Calu3 (cell line): Measurements from ENCODE around the gene MAMSTR. TPM values are rescaled to one million over a fixed set of nuclear protein-coding genes. Genes with fewer than 3 reads are reported as not detected.
A peak's percentile ranks its signal among the peaks of the same experiment; 100 is the strongest.
"Not testable (repeated sequence)": the region's sequence is repeated elsewhere in the genome, so short reads cannot be mapped to it uniquely, and the experiment has no call there.

Experiments used
- BruUV-seq: library from RNA; stranded (reverse); fragments of 400-500 nt; replicated peaks from 2 replicates; lab custom pipeline; 2021; lab: Mats Ljungman, UMichigan
- CTCF ChIA-PET: fragments of 300-600 bp; sonication (Branson Sonifier 250); formaldehyde crosslinking; loops from one replicate; lab custom pipeline; 2022; ENCODE audit warnings: antibody characterized with exemption; lab: Charles Lee
- DNase-seq: peaks from one replicate; pipeline ENCODE4 v3.0.0; 2022
- H3K27ac Mint-ChIP-seq: one replicate; pipeline ENCODE4 v1.8.0; 2022; ENCODE audit warnings: mixed read lengths; ENCODE audit not compliant: unreplicated experiment
- H3K27me3 Mint-ChIP-seq: one replicate; pipeline ENCODE4 v1.8.0; 2022; ENCODE audit warnings: mixed read lengths; ENCODE audit not compliant: unreplicated experiment
- H3K36me3 Mint-ChIP-seq: one replicate; pipeline ENCODE4 v1.8.0; 2022; ENCODE audit warnings: mild to moderate bottlenecking, moderate library complexity, mixed read lengths; ENCODE audit not compliant: insufficient read depth, unreplicated experiment
- H3K4me1 Mint-ChIP-seq: one replicate; pipeline ENCODE4 v1.8.0; 2022; ENCODE audit warnings: mild to moderate bottlenecking, low read depth, mixed read lengths; ENCODE audit not compliant: unreplicated experiment
- H3K4me3 Mint-ChIP-seq: one replicate; pipeline ENCODE4 v1.8.0; 2022; ENCODE audit warnings: mild to moderate bottlenecking, low read depth, moderate library complexity, mixed read lengths; ENCODE audit not compliant: unreplicated experiment
- H3K9me3 Mint-ChIP-seq: one replicate; pipeline ENCODE4 v1.8.0; 2022; ENCODE audit warnings: low read depth, mixed read lengths; ENCODE audit not compliant: unreplicated experiment
- CTCF ChIP-seq: fragments of 200-600 bp; IDR thresholded peaks from one replicate; pipeline ENCODE4 v1.8.0; 2022; ENCODE audit warnings: antibody characterized with exemption; ENCODE audit not compliant: unreplicated experiment
- intact Hi-C: fragments of 100-400 bp; cut with micrococcal nuclease; formaldehyde crosslinking; loops from one replicate; pipeline ENCODE4 v1.10.0; 2022; ENCODE audit not compliant: unreplicated experiment
- total RNA-seq: library from RNA; stranded (reverse); gene quantifications from 2 replicates; pipeline ENCODE4 v1.2.3, GENCODE V29; 2022

The MAMSTR gene
- total RNA-seq, 1 experiment from 2014 or later: 1.7 TPM

- Mint-ChIP-seq H3K36me3 (peaks cover 29% of the 10 kb centered on the region), H3K4me3 (no peak overlapping the region), H3K9me3 (peaks cover 5% of the 10 kb centered on the region), H3K27ac (no peak overlapping the region), H3K27me3 (peaks cover 13% of the 10 kb centered on the region), H3K4me1 (peaks cover 9% of the 10 kb centered on the region)
- no TSS peak for BruUV-seq
- TF ChIP-seq CTCF: no peak
- no peak for DNase-seq
- CTCF ChIA-PET: no interaction called here
- intact Hi-C loops: no loop called here
Measured at GRCh38 chr19:48722196-48722708, 2.7 kb upstream of the MAMSTR start.

GRCh38 chr19:48720613-48721296 is 1.2 kb upstream of the MAMSTR start:
- CTCF ChIA-PET: interaction anchor here (0.8 to 1.4 kb wide), 6 partner anchors 15 to 75 kb away, joined by 3 to 7 read pairs (median 3); partner anchors contain the start of gene FUT2
- H3K36me3 Mint-ChIP-seq: peaks cover 31% of the 10 kb centered on the region
- no TSS peak for BruUV-seq
- DNase-seq: peak; percentile 97
- peak overlapping the region; percentile 96 for H3K27ac Mint-ChIP-seq
- peaks cover 9% of the 10 kb centered on the region for H3K4me1 Mint-ChIP-seq
- peak overlapping the region; percentile 99 for H3K4me3 Mint-ChIP-seq
- no peak for TF ChIP-seq CTCF
- H3K9me3 Mint-ChIP-seq: no peaks in the 10 kb centered on the region
- intact Hi-C loops: no loop called here
- H3K27me3 Mint-ChIP-seq: peaks cover 13% of the 10 kb centered on the region

- peak overlapping the region; percentile 96 for H3K27ac Mint-ChIP-seq
Measured at GRCh38 chr19:48720251-48720612, 707 bp upstream of the MAMSTR start.

GRCh38 chr19:48718711-48719231 is 754 bp downstream of the MAMSTR start:
- Mint-ChIP-seq H3K4me3 (no peak overlapping the region), H3K27me3 (peaks cover 13% of the 10 kb centered on the region), H3K27ac (no peak overlapping the region), H3K36me3 (peaks cover 41% of the 10 kb centered on the region), H3K4me1 (peaks cover 9% of the 10 kb centered on the region), H3K9me3 (no peaks in the 10 kb centered on the region)
- intact Hi-C loops: no loop called here
- CTCF ChIA-PET: no interaction called here
- BruUV-seq: no TSS peak
- no peak for DNase-seq
- TF ChIP-seq CTCF: no peak

More at GRCh38 chr19:48720251-48720612, 707 bp upstream of the MAMSTR start:
- TF ChIP-seq CTCF: no peak
- H3K9me3 Mint-ChIP-seq: no peaks in the 10 kb centered on the region
- peaks cover 6% of the 10 kb centered on the region for H3K4me1 Mint-ChIP-seq
- DNase-seq: no peak
- intact Hi-C loops: no loop called here
- H3K27me3 Mint-ChIP-seq: peaks cover 13% of the 10 kb centered on the region
- H3K4me3 Mint-ChIP-seq: peak overlapping the region; percentile 99
- CTCF ChIA-PET: interaction anchor here (0.8 to 1.4 kb wide), 6 partner anchors 15 to 75 kb away, joined by 3 to 7 read pairs (median 3); partner anchors contain the start of gene FUT2
- no TSS peak for BruUV-seq
- H3K36me3 Mint-ChIP-seq: peaks cover 35% of the 10 kb centered on the region

GRCh38 chr19:48718106-48718505 is 1.4 kb downstream of the MAMSTR start:
- H3K36me3 Mint-ChIP-seq: peaks cover 48% of the 10 kb centered on the region
- H3K27me3 Mint-ChIP-seq: peaks cover 13% of the 10 kb centered on the region
- H3K9me3 Mint-ChIP-seq, intact Hi-C loops, CTCF ChIA-PET, BruUV-seq, H3K27ac Mint-ChIP-seq, DNase-seq, H3K4me3 Mint-ChIP-seq: not testable (repeated sequence)
- H3K4me1 Mint-ChIP-seq: peaks cover 13% of the 10 kb centered on the region
